ENCODE measurements around the gene SINHCAF. TPM values are rescaled to one million over a fixed set of nuclear protein-coding genes. Genes with fewer than 3 reads are reported as not detected.

Gene SINHCAF
- total RNA-seq, 6 experiments from 2014 or later = 10.3 to 24.5 (median 16.0) TPM

DNA sequence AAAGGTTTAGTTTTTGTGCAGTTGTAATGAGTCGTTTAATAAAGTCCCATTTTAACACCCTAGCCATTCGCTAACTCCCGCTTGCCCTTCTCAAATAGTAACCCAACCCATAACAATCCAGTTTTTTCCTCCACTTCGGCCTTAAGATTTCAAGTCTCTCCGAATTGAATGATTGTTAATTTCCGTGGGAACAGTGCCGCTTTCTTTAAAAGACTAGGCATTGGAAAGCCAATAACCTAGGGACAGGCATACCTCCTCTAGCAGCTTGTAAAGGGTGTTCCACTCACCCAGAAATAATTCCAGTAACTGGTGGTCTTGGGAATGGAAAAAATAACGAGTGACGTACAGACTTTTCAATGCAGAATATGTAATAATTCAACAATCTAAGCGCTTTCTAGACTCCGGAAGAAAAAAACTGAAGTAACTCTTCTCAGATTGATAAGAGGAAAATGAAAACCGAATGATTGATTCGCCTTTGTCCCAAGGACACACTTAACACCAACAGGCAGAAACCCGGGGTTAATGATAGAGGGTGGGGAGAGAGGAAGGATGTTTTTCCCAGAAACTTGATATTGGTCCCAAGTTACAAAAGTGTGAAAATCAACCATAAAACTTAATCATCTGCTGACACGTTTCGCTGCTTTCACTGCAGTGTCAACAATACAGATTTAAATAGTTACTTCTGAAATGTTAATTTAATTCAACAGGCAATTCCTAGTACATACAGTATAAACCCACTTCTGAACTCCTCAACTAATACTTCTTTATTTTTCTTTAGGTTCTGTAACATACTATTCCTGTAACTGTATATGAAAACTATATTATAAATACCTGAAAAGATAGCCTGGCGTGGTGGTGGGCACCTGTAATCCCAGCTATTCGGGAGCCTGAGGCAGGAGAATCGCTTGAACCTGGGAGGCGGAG, 1.0 kb upstream of the SINHCAF start:
- DNase-seq = no peak
- peaks cover 11% of the 10 kb centered on the region for H3K27me3 Mint-ChIP-seq (ENCODE audit: insufficient read depth)
- TF ChIP-seq, protein P1, sequence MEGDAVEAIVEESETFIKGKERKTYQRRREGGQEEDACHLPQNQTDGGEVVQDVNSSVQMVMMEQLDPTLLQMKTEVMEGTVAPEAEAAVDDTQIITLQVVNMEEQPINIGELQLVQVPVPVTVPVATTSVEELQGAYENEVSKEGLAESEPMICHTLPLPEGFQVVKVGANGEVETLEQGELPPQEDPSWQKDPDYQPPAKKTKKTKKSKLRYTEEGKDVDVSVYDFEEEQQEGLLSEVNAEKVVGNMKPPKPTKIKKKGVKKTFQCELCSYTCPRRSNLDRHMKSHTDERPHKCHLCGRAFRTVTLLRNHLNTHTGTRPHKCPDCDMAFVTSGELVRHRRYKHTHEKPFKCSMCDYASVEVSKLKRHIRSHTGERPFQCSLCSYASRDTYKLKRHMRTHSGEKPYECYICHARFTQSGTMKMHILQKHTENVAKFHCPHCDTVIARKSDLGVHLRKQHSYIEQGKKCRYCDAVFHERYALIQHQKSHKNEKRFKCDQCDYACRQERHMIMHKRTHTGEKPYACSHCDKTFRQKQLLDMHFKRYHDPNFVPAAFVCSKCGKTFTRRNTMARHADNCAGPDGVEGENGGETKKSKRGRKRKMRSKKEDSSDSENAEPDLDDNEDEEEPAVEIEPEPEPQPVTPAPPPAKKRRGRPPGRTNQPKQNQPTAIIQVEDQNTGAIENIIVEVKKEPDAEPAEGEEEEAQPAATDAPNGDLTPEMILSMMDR (IDR thresholded peaks at IDR 0.05) = no peak
- no peak overlapping the region for H3K27ac Mint-ChIP-seq
- peak overlapping the region; percentile 99 for H3K4me3 Mint-ChIP-seq
- H3K9me3 Mint-ChIP-seq = no peaks in the 10 kb centered on the region
- H3K4me1 Mint-ChIP-seq (ENCODE audit: low read depth) = peaks cover 26% of the 10 kb centered on the region
- peaks cover 4% of the 10 kb centered on the region; the same call in 1 of the 2 replicates for H3K36me3 Mint-ChIP-seq (ENCODE audit: low read depth)

GRCh38 chr12:31325524-31325875, 450 bp downstream of the SINHCAF start:
- H3K4me3 Mint-ChIP-seq = peak overlapping the region; percentile 99
- peaks cover 34% of the 10 kb centered on the region for H3K4me1 Mint-ChIP-seq (ENCODE audit: low read depth)
- peaks cover 8% of the 10 kb centered on the region for H3K27me3 Mint-ChIP-seq (ENCODE audit: insufficient read depth)
- no peak for DNase-seq
- TF ChIP-seq, protein P1 (IDR thresholded peaks at IDR 0.05) = no peak
- peaks cover 4% of the 10 kb centered on the region; the same call in 1 of the 2 replicates for H3K36me3 Mint-ChIP-seq (ENCODE audit: low read depth)
- no peaks in the 10 kb centered on the region for H3K9me3 Mint-ChIP-seq
- peak overlapping the region; percentile 95 for H3K27ac Mint-ChIP-seq

DNA sequence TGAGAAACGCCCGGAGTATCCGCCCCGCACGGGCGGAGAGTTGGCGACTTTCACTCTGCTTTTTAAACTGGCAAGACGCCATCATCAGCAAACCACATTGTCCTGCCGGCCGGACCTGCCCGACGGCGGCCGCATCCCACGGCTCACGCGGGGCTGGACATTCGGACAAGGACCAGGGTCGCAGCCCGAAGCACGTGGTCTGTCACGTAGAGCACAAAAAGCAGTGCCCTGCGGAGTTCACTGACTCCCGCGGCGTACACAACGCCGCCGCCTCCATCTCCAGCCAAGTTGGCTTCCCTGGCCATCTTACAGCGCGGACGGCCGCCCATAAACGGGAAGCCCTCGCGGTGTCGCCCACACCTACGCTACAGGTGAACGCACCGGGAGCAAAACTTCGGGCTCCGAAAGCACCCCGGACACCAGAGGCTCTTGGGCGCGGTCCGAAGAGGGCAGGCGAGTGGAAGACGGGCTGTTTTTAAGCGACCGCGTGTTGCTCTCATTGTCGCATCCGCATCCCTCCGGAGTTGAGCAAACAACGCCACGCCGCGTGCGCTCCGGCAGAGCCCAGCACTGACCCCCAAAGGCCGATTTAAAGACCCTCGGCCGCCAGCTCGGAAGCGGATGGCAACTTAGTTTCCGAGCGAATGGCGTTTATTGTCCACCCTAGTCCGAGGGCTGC, 966 bp downstream of the SINHCAF start:
- peak overlapping the region; percentile 99 for H3K4me3 Mint-ChIP-seq
- DNase-seq = peak; percentile 42
- H3K27me3 Mint-ChIP-seq (ENCODE audit: insufficient read depth) = peaks cover 7% of the 10 kb centered on the region
- peaks cover 4% of the 10 kb centered on the region; the same call in 1 of the 2 replicates for H3K36me3 Mint-ChIP-seq (ENCODE audit: low read depth)
- H3K9me3 Mint-ChIP-seq = no peaks in the 10 kb centered on the region
- H3K4me1 Mint-ChIP-seq (ENCODE audit: low read depth) = peaks cover 38% of the 10 kb centered on the region
- TF ChIP-seq, protein P1 (IDR thresholded peaks at IDR 0.05) = no peak
- peak overlapping the region; percentile 87 for H3K27ac Mint-ChIP-seq

GRCh38 chr12:31324116-31324844, 1.7 kb downstream of the SINHCAF start:
- H3K36me3 Mint-ChIP-seq (ENCODE audit: low read depth) = peaks cover 4% of the 10 kb centered on the region; the same call in 1 of the 2 replicates
- peak overlapping the region; percentile 87 for H3K27ac Mint-ChIP-seq
- peaks cover 45% of the 10 kb centered on the region for H3K4me1 Mint-ChIP-seq (ENCODE audit: low read depth)
- H3K27me3 Mint-ChIP-seq (ENCODE audit: insufficient read depth) = peaks cover 7% of the 10 kb centered on the region
- DNase-seq = peak; percentile 56
- H3K4me3 Mint-ChIP-seq = peak overlapping the region; percentile 99
- TF ChIP-seq, protein P1 (IDR thresholded peaks at IDR 0.05) = peak; percentile 44
- no peaks in the 10 kb centered on the region for H3K9me3 Mint-ChIP-seq

DNA sequence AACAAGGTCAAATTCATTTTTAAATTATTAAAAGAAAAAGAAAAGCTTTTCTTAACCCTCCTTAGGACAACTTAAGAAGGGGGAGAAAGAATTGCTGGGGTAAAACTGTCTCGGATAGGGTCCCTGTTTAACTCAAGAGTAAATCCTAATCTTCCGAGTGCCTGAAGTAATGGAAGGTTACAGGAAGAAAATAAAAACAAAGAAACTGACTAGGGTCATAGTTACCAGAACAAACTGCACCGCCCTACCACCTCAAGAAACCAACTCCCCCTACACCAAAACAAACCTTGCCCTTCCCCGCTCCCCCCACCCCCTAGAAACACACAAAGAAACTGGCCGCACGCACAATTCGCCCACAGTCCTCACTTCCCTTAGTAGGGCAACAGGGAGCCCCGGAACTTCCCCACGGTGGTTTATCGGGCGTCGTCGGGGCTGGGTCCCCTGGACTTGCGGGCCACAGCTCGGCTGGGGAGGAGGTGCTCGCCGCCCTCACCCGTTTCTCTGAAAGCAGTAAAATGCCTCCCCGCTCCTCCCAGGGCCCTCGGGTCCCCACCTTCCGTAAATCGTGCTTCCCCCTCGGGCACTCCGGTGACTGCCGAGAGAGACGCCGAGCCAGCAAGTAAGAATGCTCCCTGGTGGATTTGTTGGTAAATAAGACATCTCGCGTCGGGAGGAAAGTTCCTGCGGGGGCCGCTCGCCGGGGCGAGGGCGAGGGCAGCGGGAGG, 2.4 kb downstream of the SINHCAF start:
- Mint-ChIP-seq H3K27me3 (ENCODE audit: insufficient read depth) (peaks cover 7% of the 10 kb centered on the region; the same call in 1 of the 2 replicates), H3K4me1 (ENCODE audit: low read depth) (peaks cover 48% of the 10 kb centered on the region), H3K4me3 (peak overlapping the region; percentile 99), H3K9me3 (no peaks in the 10 kb centered on the region), H3K27ac (peak overlapping the region; percentile 77), H3K36me3 (ENCODE audit: low read depth) (peaks cover 4% of the 10 kb centered on the region; the same call in 1 of the 2 replicates)
- peak; percentile 25 for DNase-seq
- TF ChIP-seq, protein P1 (IDR thresholded peaks at IDR 0.05) = no peak

All from HFFc6 (cell line).